Endothelial cell of umbilical vein (primary cell): Measurements from ENCODE around the gene LGALS12. TPM values are rescaled to one million over a fixed set of nuclear protein-coding genes. Genes with fewer than 3 reads are reported as not detected.

Source experiments
- BruUV-seq: library from RNA; stranded (reverse); fragments of 400-500 nt; replicated peaks from 2 replicates; lab custom pipeline; 2021; lab: Mats Ljungman, UMichigan
- CTCF ChIA-PET: fragments of 300-600, 350-600 bp; sonication (Branson Sonifier 250); formaldehyde crosslinking; loops from one replicate; lab custom pipeline; 2021; ENCODE audit warnings: antibody characterized with exemption, inconsistent platforms; lab: Charles Lee
- POLR2A ChIA-PET: fragments of 300-600, 350-600 bp; sonication (Branson Sonifier 250); formaldehyde crosslinking; loops from one replicate; lab custom pipeline; 2021; ENCODE audit warnings: antibody characterized with exemption, inconsistent platforms; lab: Charles Lee
- DNase-seq: peaks from one replicate; pipeline ENCODE4 v3.0.0-alpha.2; 2011; ENCODE audit warnings: low read depth, low spot score
- FAIRE-seq: peaks from 2 replicates; lab custom pipeline; 2011; peaks lifted over from hg19 to GRCh38; lab: Jason Lieb, UNC
- H2AFZ ChIP-seq: 2 replicates; pipeline ENCODE4 v1.6.0; 2012; ENCODE audit warnings: low read depth, low read length, control low read depth, inconsistent platforms
- H3K27ac ChIP-seq: 2 replicates; pipeline ENCODE4 v1.5.1; 2011; ENCODE audit warnings: low read depth, mild to moderate bottlenecking, control low read depth, low read length, moderate library complexity; ENCODE audit not compliant: insufficient read depth
- H3K27me3 ChIP-seq, 2 experiments: 2 replicates each; pipeline versions ENCODE4 v1.6.0 to v1.6.1; 2011; ENCODE audit warnings: low read length in 2 of 2, mixed read lengths in 1 of 2; ENCODE audit not compliant: control insufficient read depth in 2 of 2, insufficient read depth in 2 of 2
- H3K36me3 ChIP-seq, 2 experiments: 2 replicates in 1 of 2; 3 replicates in 1 of 2; pipeline ENCODE4 v1.5.1; 2011; ENCODE audit warnings: low read length in 2 of 2, mild to moderate bottlenecking in 1 of 2, moderate library complexity in 1 of 2; ENCODE audit not compliant: control insufficient read depth in 2 of 2, insufficient read depth in 2 of 2; ENCODE audit errors: extremely low read depth in 1 of 2
- H3K4me1 ChIP-seq: 3 replicates; pipeline ENCODE4 v1.5.1; 2011; ENCODE audit warnings: mild to moderate bottlenecking, low read length; ENCODE audit not compliant: control insufficient read depth, insufficient read depth; ENCODE audit errors: extremely low read depth
- H3K4me2 ChIP-seq: 2 replicates; pipeline ENCODE4 v1.6.1; 2011; ENCODE audit warnings: low read length, control low read depth, mixed read lengths; ENCODE audit not compliant: insufficient read depth
- H3K4me3 ChIP-seq, 3 experiments: fragments of 200-600 bp in 1 of 3; sonication (generic), shearing (Covaris generic) in 1 of 3; replicated peaks in 1 of 3; 2 replicates each; pipeline ENCODE4 v1.5.1; 2011 to 2016; ENCODE audit warnings: control low read depth in 3 of 3, low read length in 3 of 3, mild to moderate bottlenecking in 2 of 3, inconsistent platforms in 1 of 3, low read depth in 1 of 3, moderate library complexity in 1 of 3; ENCODE audit not compliant: insufficient read depth in 1 of 3
- H3K79me2 ChIP-seq: 2 replicates; pipeline ENCODE4 v1.6.0; 2012; ENCODE audit warnings: low read length, inconsistent platforms; ENCODE audit not compliant: control insufficient read depth, insufficient read depth
- H3K9ac ChIP-seq: replicated peaks from 2 replicates; pipeline ENCODE3; 2011; ENCODE audit warnings: low read length, control low read depth; ENCODE audit not compliant: insufficient read depth; ENCODE audit errors: extremely low read depth
- H3K9me1 ChIP-seq: replicated peaks from 3 replicates; pipeline ENCODE4 v1.6.0; 2011; ENCODE audit warnings: mild to moderate bottlenecking, low read length; ENCODE audit not compliant: control insufficient read depth, insufficient read depth; ENCODE audit errors: extremely low read depth
- H3K9me3 ChIP-seq: replicated peaks from 2 replicates; pipeline ENCODE4 v1.5.1; 2012; ENCODE audit warnings: low read length, inconsistent platforms; ENCODE audit not compliant: control insufficient read depth, insufficient read depth
- H4K20me1 ChIP-seq: replicated peaks from 2 replicates; pipeline ENCODE3; 2011; ENCODE audit warnings: mild to moderate bottlenecking, low read length; ENCODE audit not compliant: control insufficient read depth, insufficient read depth; ENCODE audit errors: extremely low read depth
- CTCF ChIP-seq, 2 donors: IDR thresholded peaks; 1 replicate in 1 of 2; 2 replicates in 1 of 2; pipeline ENCODE4 v1.5.1; 2011; ENCODE audit warnings: low read length in 2 of 2, mild to moderate bottlenecking in 2 of 2, moderate library complexity in 2 of 2, control low read depth in 1 of 2, inconsistent platforms in 1 of 2, low read depth in 1 of 2; ENCODE audit not compliant: insufficient read depth in 1 of 2; ENCODE audit errors: extremely low read depth in 1 of 2
- FOS ChIP-seq: IDR thresholded peaks from 2 replicates; pipeline ENCODE4 v1.6.1; 2011; ENCODE audit warnings: mild to moderate bottlenecking, low read length, moderate library complexity, borderline replicate concordance; ENCODE audit not compliant: insufficient read depth
- GATA2 ChIP-seq: IDR thresholded peaks from 2 replicates; pipeline ENCODE4 v1.7.0; 2011; ENCODE audit warnings: low read depth, mild to moderate bottlenecking, moderate library complexity, mixed read lengths, low read length; ENCODE audit not compliant: insufficient read length, insufficient read depth
- JUN ChIP-seq: IDR thresholded peaks from 2 replicates; pipeline ENCODE4 v1.6.1; 2011; ENCODE audit warnings: borderline replicate concordance, low read depth; ENCODE audit not compliant: insufficient read length, insufficient read depth
- MAX ChIP-seq: IDR thresholded peaks from 2 replicates; pipeline ENCODE4 v1.6.1; 2011; ENCODE audit not compliant: insufficient read depth, insufficient read length
- MYC ChIP-seq: IDR thresholded peaks from one replicate; pipeline ENCODE4 v1.6.1; 2011; ENCODE audit warnings: mild to moderate bottlenecking, low read depth, low read length
- POLR2A ChIP-seq: IDR thresholded peaks from 2 replicates; pipeline ENCODE4 v1.6.1; 2012; ENCODE audit warnings: low read depth, mild to moderate bottlenecking, control low read depth, low read length
- POLR2AphosphoS5 ChIP-seq: IDR thresholded peaks from 2 replicates; pipeline ENCODE4 v1.6.1; 2012; ENCODE audit warnings: low read depth, mild to moderate bottlenecking, control low read depth, low read length, moderate library complexity; ENCODE audit not compliant: insufficient read depth
- dilution Hi-C: fragments of 300-500 bp; cut with MboI; formaldehyde crosslinking; loops from one replicate; pipeline ENCODE4 v1.15.0; 2019; ENCODE audit warnings: low sequenced_read_pairs; ENCODE audit not compliant: extremely low pct_ligation_motif_present
- intact Hi-C: fragments of 100-400 bp; cut with micrococcal nuclease; formaldehyde crosslinking; loops from one replicate; pipeline ENCODE4 v1.10.0; 2022
- polyA plus RNA-seq, 4 experiments: library from polyadenylated mRNA; depleted of rRNA in 3 of 4; stranded (reverse) in 3 of 4; unstranded in 1 of 4; fragments of >200 nt; gene quantifications; 2 replicates each; pipeline versions ENCODE4 v1.2.1 to v1.2.3, GENCODE V29; 2011 to 2012; ENCODE audit warnings: missing spikeins in 1 of 4
- total RNA-seq: library from RNA; stranded (reverse); gene quantifications from 2 replicates; pipeline ENCODE4 v1.2.3, GENCODE V29; 2021

The LGALS12 gene
- total and polyA plus RNA-seq, 2 donors (not counting 3 experiments of a cell fraction or from before 2014, with no cell fraction given): not detected

GRCh38 chr11:63556404-63557013 lies 50.6 kb downstream of the LGALS12 start:
- Histone ChIP-seq H3K27me3 (peaks cover 0 to 3% of the 10 kb centered on the region in 2 experiments), H4K20me1 (no peaks in the 10 kb centered on the region), H3K4me3 (no peak overlapping the region), H3K27ac (no peak overlapping the region), H3K36me3 (no peaks in the 10 kb centered on the region), H3K4me2 (no peak overlapping the region), H3K9me3 (no peaks in the 10 kb centered on the region), H3K9ac (no peak overlapping the region), H3K9me1 (no peaks in the 10 kb centered on the region), H2AFZ (no peak overlapping the region), H3K4me1 (no peaks in the 10 kb centered on the region), H3K79me2 (no peaks in the 10 kb centered on the region)
- CTCF ChIA-PET: no interaction called here
- dilution Hi-C loops: no loop called here
- intact Hi-C loops: no loop called here
- no TSS peak for BruUV-seq
- FAIRE-seq (no peak), DNase-seq (no peak)
- TF ChIP-seq POLR2AphosphoS5 (no peak), MAX (no peak), CTCF (IDR thresholded peaks at IDR 0.05; ENCODE audit: extremely low read depth in 1 of 2, insufficient read depth in 1 of 2, low read depth in 1 of 2, low read length in 2 of 2) (no peak), MYC (no peak), JUN (no peak), FOS (no peak), POLR2A (no peak), GATA2 (no peak)
- POLR2A ChIA-PET: no interaction called here
